ENCODE data around the gene CPZ.

DNA sequence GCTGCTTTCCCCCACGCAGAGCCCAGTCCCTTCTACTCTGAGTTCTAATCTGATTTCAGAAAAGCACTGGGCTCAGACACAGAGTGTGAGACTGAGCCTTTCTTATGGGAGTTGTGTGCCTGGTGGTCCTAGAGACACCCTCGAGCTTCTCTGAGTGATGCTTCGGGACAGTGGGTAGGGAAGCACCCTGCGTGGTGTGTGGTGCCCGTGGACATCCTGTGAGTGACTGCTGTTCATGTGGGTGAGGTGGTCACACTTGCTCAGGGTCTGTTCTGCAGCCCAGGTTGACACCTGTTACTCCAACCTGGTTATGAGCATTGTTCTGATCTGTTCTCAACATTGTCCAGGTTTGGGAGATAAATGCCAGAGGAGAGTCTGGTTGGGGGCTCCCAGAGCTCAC, 6.3 kb upstream of the CPZ start:
- TF ChIP-seq FOXK2 (IDR thresholded peaks at IDR 0.05), result no peak
- TF ChIP-seq FOXM1 (IDR thresholded peaks at IDR 0.05; ENCODE audit: borderline replicate concordance), result no peak
- no peak for TF ChIP-seq LEF1 (IDR thresholded peaks at IDR 0.05; ENCODE audit: borderline replicate concordance)
- TF ChIP-seq SP1 (IDR thresholded peaks at IDR 0.05), result no peak
- TF ChIP-seq ELF4 (IDR thresholded peaks at IDR 0.05), result no peak
